Activated T-helper 17 cell treated with anti-CD3 and anti-CD28 coated beads, Interleukin-2, amount 50 U/mL, for 72 hours (primary cell): ENCODE data around the gene COG7. TPM values are rescaled to one million over a fixed set of nuclear protein-coding genes. Genes with fewer than 3 reads are reported as not detected.

Experiments
- ATAC-seq: fragments of 150-1000 bp; cut with Tn5 transposase; replicated peaks from 2 replicates; pipeline ENCODE4 v1.10.0; 2021; ENCODE audit warnings: mild to moderate bottlenecking, moderate library complexity
- H3K27ac Mint-ChIP-seq: one replicate; pipeline ENCODE4 v1.8.0; 2022; ENCODE audit warnings: mixed read lengths
- H3K27me3 Mint-ChIP-seq: one replicate; pipeline ENCODE4 v1.8.0; 2022; ENCODE audit warnings: mixed read lengths
- H3K36me3 Mint-ChIP-seq: one replicate; pipeline ENCODE4 v1.8.0; 2022; ENCODE audit warnings: low read depth, mild to moderate bottlenecking, mixed read lengths
- H3K4me1 Mint-ChIP-seq: one replicate; pipeline ENCODE4 v1.8.0; 2022; ENCODE audit warnings: mixed read lengths
- H3K4me3 Mint-ChIP-seq: one replicate; pipeline ENCODE4 v1.8.0; 2022; ENCODE audit warnings: mild to moderate bottlenecking, mixed read lengths
- H3K9me3 Mint-ChIP-seq: one replicate; pipeline ENCODE4 v1.8.0; 2022; ENCODE audit warnings: mixed read lengths
- total RNA-seq, 2 donors: library from RNA; stranded (reverse); gene quantifications; one replicate each; pipeline ENCODE4 v1.2.3, GENCODE V29; 2022

Gene COG7
- total RNA-seq, result 10 to 100 TPM; 21.2 to 29.4 TPM

GRCh38 chr16:23452572-23453337 is at the start of gene COG7:
COG7 (minus strand) TSS chr16:23453189; CDS start chr16:23452994, 195 bp downstream.
- Mint-ChIP-seq H3K9me3 (no peaks in the 10 kb centered on the region), H3K36me3 (peaks cover 11% of the 10 kb centered on the region), H3K4me3 (peak within 1 kb of the TSS; percentile 97)

GRCh38 chr16:23502466-23502865 is 49.5 kb upstream of the COG7 start:
- H3K4me1 Mint-ChIP-seq, result peaks cover 43% of the 10 kb centered on the region
- no peak overlapping the region for H3K4me3 Mint-ChIP-seq
- no peaks in the 10 kb centered on the region for H3K27me3 Mint-ChIP-seq
- ATAC-seq, result no peak
- no peaks in the 10 kb centered on the region for H3K9me3 Mint-ChIP-seq
- peaks cover 53% of the 10 kb centered on the region for H3K36me3 Mint-ChIP-seq
- H3K27ac Mint-ChIP-seq, result no peak overlapping the region

More at GRCh38 chr16:23452572-23453337, at the start of gene COG7:
- ATAC-seq, result peak; percentile 94
- Mint-ChIP-seq H3K4me1 (peaks cover 11% of the 10 kb centered on the region), H3K27me3 (no peaks in the 10 kb centered on the region), H3K27ac (peak within 1 kb of the TSS; percentile 94)

GRCh38 chr16:23501291-23501690 is 48.3 kb upstream of the COG7 start:
- H3K36me3 Mint-ChIP-seq, result peaks cover 57% of the 10 kb centered on the region
- H3K9me3 Mint-ChIP-seq, result no peaks in the 10 kb centered on the region
- no peaks in the 10 kb centered on the region for H3K27me3 Mint-ChIP-seq
- ATAC-seq, result no peak
- peaks cover 39% of the 10 kb centered on the region for H3K4me1 Mint-ChIP-seq
- no peak overlapping the region for H3K27ac Mint-ChIP-seq
- no peak overlapping the region for H3K4me3 Mint-ChIP-seq

GRCh38 chr16:23500862-23501225 is 47.9 kb upstream of the COG7 start:
- H3K27ac Mint-ChIP-seq, result no peak overlapping the region
- H3K9me3 Mint-ChIP-seq, result no peaks in the 10 kb centered on the region
- no peaks in the 10 kb centered on the region for H3K27me3 Mint-ChIP-seq
- H3K4me3 Mint-ChIP-seq, result no peak overlapping the region
- peaks cover 35% of the 10 kb centered on the region for H3K4me1 Mint-ChIP-seq
- no peak for ATAC-seq
- peaks cover 57% of the 10 kb centered on the region for H3K36me3 Mint-ChIP-seq

- peaks cover 62% of the 10 kb centered on the region for H3K36me3 Mint-ChIP-seq
- no peaks in the 10 kb centered on the region for H3K9me3 Mint-ChIP-seq
- no peak overlapping the region for H3K27ac Mint-ChIP-seq
- no peak overlapping the region for H3K4me3 Mint-ChIP-seq
- H3K4me1 Mint-ChIP-seq, result peaks cover 30% of the 10 kb centered on the region
- no peaks in the 10 kb centered on the region for H3K27me3 Mint-ChIP-seq
- no peak for ATAC-seq
These were observed 47.3 kb upstream of the COG7 start for GRCh38 chr16:23500212-23500861.

GRCh38 chr16:23499801-23500200 is 46.8 kb upstream of the COG7 start:
- peaks cover 26% of the 10 kb centered on the region for H3K4me1 Mint-ChIP-seq
- H3K27ac Mint-ChIP-seq, result no peak overlapping the region
- H3K9me3 Mint-ChIP-seq, result no peaks in the 10 kb centered on the region
- H3K27me3 Mint-ChIP-seq, result no peaks in the 10 kb centered on the region
- H3K4me3 Mint-ChIP-seq, result no peak overlapping the region
- H3K36me3 Mint-ChIP-seq, result peaks cover 67% of the 10 kb centered on the region
- no peak for ATAC-seq

GRCh38 chr16:23498863-23499262 is 45.9 kb upstream of the COG7 start:
- no peak overlapping the region for H3K4me3 Mint-ChIP-seq
- H3K27me3 Mint-ChIP-seq, result no peaks in the 10 kb centered on the region

GRCh38 chr16:23497543-23497868 is 44.5 kb upstream of the COG7 start:
- peak overlapping the region; percentile 61 for H3K27ac Mint-ChIP-seq
- H3K4me3 Mint-ChIP-seq, result no peak overlapping the region
- ATAC-seq, result no peak
- no peaks in the 10 kb centered on the region for H3K9me3 Mint-ChIP-seq
- H3K27me3 Mint-ChIP-seq, result no peaks in the 10 kb centered on the region
- H3K4me1 Mint-ChIP-seq, result peaks cover 25% of the 10 kb centered on the region
- peaks cover 76% of the 10 kb centered on the region for H3K36me3 Mint-ChIP-seq

More at GRCh38 chr16:23498863-23499262, 45.9 kb upstream of the COG7 start:
- ATAC-seq, result no peak
- Mint-ChIP-seq H3K9me3 (no peaks in the 10 kb centered on the region), H3K4me1 (peaks cover 25% of the 10 kb centered on the region), H3K36me3 (peaks cover 74% of the 10 kb centered on the region), H3K27ac (no peak overlapping the region)

- Mint-ChIP-seq H3K9me3 (no peaks in the 10 kb centered on the region), H3K27ac (peak overlapping the region; percentile 61), H3K4me1 (peaks cover 25% of the 10 kb centered on the region), H3K36me3 (peaks cover 76% of the 10 kb centered on the region), H3K27me3 (no peaks in the 10 kb centered on the region), H3K4me3 (no peak overlapping the region)
- ATAC-seq, result no peak
These were observed 44.0 kb upstream of the COG7 start for GRCh38 chr16:23496821-23497542.

GRCh38 chr16:23495671-23496070 is 42.7 kb upstream of the COG7 start:
- no peak for ATAC-seq
- no peaks in the 10 kb centered on the region for H3K27me3 Mint-ChIP-seq
- no peaks in the 10 kb centered on the region for H3K9me3 Mint-ChIP-seq
- H3K4me3 Mint-ChIP-seq, result no peak overlapping the region
- H3K36me3 Mint-ChIP-seq, result peaks cover 76% of the 10 kb centered on the region
- H3K4me1 Mint-ChIP-seq, result peaks cover 17% of the 10 kb centered on the region
- no peak overlapping the region for H3K27ac Mint-ChIP-seq

GRCh38 chr16:23494188-23494587 is 41.2 kb upstream of the COG7 start:
- Mint-ChIP-seq H3K4me3 (no peak overlapping the region), H3K36me3 (peaks cover 85% of the 10 kb centered on the region), H3K27me3 (no peaks in the 10 kb centered on the region), H3K9me3 (no peaks in the 10 kb centered on the region), H3K4me1 (peaks cover 12% of the 10 kb centered on the region), H3K27ac (peak overlapping the region; percentile 23)
- ATAC-seq, result no peak

- Mint-ChIP-seq H3K4me1 (no peaks in the 10 kb centered on the region), H3K4me3 (no peak overlapping the region), H3K36me3 (peaks cover 99% of the 10 kb centered on the region), H3K27ac (no peak overlapping the region), H3K27me3 (no peaks in the 10 kb centered on the region), H3K9me3 (no peaks in the 10 kb centered on the region)
- no peak for ATAC-seq
These were observed 38.8 kb upstream of the COG7 start for GRCh38 chr16:23491490-23492391.

GRCh38 chr16:23486480-23486879 is 33.5 kb upstream of the COG7 start:
- Mint-ChIP-seq H3K27me3 (no peaks in the 10 kb centered on the region), H3K4me1 (no peaks in the 10 kb centered on the region), H3K4me3 (no peak overlapping the region), H3K36me3 (peaks cover 97% of the 10 kb centered on the region), H3K9me3 (no peaks in the 10 kb centered on the region), H3K27ac (no peak overlapping the region)
- ATAC-seq, result no peak

GRCh38 chr16:23485841-23486240 is 32.9 kb upstream of the COG7 start:
- Mint-ChIP-seq H3K4me3 (no peak overlapping the region), H3K4me1 (no peaks in the 10 kb centered on the region), H3K27ac (no peak overlapping the region), H3K9me3 (no peaks in the 10 kb centered on the region), H3K36me3 (peaks cover 97% of the 10 kb centered on the region), H3K27me3 (no peaks in the 10 kb centered on the region)
- ATAC-seq, result no peak
